Activated naive CD8-positive, alpha-beta T cell treated with anti-CD3 and anti-CD28 coated beads, Interleukin-2, amount 50 U/mL, for 24 hours (primary cell): ENCODE data around the gene ATP6V0B.

Source experiments
- ATAC-seq: fragments of 150-1000 bp; cut with Tn5 transposase; one replicate; pipeline ENCODE4 v1.10.0; 2021
- DNase-seq: peaks from one replicate; pipeline ENCODE4 v3.0.0; 2021
- H3K27ac Mint-ChIP-seq: one replicate; pipeline ENCODE4 v1.8.0; 2021; ENCODE audit warnings: mild to moderate bottlenecking, mixed read lengths
- H3K27me3 Mint-ChIP-seq: one replicate; pipeline ENCODE4 v1.8.0; 2021; ENCODE audit warnings: mixed read lengths
- H3K36me3 Mint-ChIP-seq: one replicate; pipeline ENCODE4 v1.8.0; 2021; ENCODE audit warnings: low read depth, mixed read lengths
- H3K4me1 Mint-ChIP-seq: one replicate; pipeline ENCODE4 v1.8.0; 2021; ENCODE audit warnings: mixed read lengths
- H3K4me3 Mint-ChIP-seq: one replicate; pipeline ENCODE4 v1.8.0; 2021; ENCODE audit warnings: mild to moderate bottlenecking, moderate library complexity, mixed read lengths
- H3K9me3 Mint-ChIP-seq: one replicate; pipeline ENCODE4 v1.8.0; 2021; ENCODE audit warnings: mixed read lengths

Gene ATP6V0B

GRCh38 chr1:43970502-43970901 lies 4.3 kb upstream of the ATP6V0B start:
- no peak for ATAC-seq

GRCh38 chr1:43970911-43971310 lies 3.8 kb upstream of the ATP6V0B start:
- Mint-ChIP-seq H3K36me3 (peaks cover 22% of the 10 kb centered on the region), H3K9me3 (no peaks in the 10 kb centered on the region), H3K4me1 (peaks cover 36% of the 10 kb centered on the region), H3K27me3 (no peaks in the 10 kb centered on the region), H3K27ac (no peak overlapping the region), H3K4me3 (peak overlapping the region; percentile 97)
- DNase-seq (no peak), ATAC-seq (no peak)

More at GRCh38 chr1:43970502-43970901, 4.3 kb upstream of the ATP6V0B start:
- Mint-ChIP-seq H3K9me3 (no peaks in the 10 kb centered on the region), H3K27me3 (no peaks in the 10 kb centered on the region), H3K4me3 (peak overlapping the region; percentile 97), H3K27ac (peak overlapping the region; percentile 87), H3K36me3 (peaks cover 22% of the 10 kb centered on the region), H3K4me1 (peaks cover 32% of the 10 kb centered on the region)
- DNase-seq = no peak

- H3K27me3 Mint-ChIP-seq = no peaks in the 10 kb centered on the region
- no peak for DNase-seq
Observed at GRCh38 chr1:43971336-43971980, 3.3 kb upstream of the ATP6V0B start.

GRCh38 chr1:43973981-43974442 lies 748 bp upstream of the ATP6V0B start:
- Mint-ChIP-seq H3K27ac (peak overlapping the region; percentile 81), H3K4me1 (peaks cover 63% of the 10 kb centered on the region), H3K36me3 (peaks cover 44% of the 10 kb centered on the region), H3K4me3 (peak overlapping the region; percentile 86), H3K9me3 (no peaks in the 10 kb centered on the region), H3K27me3 (no peaks in the 10 kb centered on the region)
- no peak for DNase-seq
- no peak for ATAC-seq

More at GRCh38 chr1:43971336-43971980, 3.3 kb upstream of the ATP6V0B start:
- peak overlapping the region; percentile 97 for H3K4me3 Mint-ChIP-seq
- H3K27ac Mint-ChIP-seq = no peak overlapping the region
- no peaks in the 10 kb centered on the region for H3K9me3 Mint-ChIP-seq
- H3K36me3 Mint-ChIP-seq = peaks cover 24% of the 10 kb centered on the region
- no peak for ATAC-seq
- H3K4me1 Mint-ChIP-seq = peaks cover 41% of the 10 kb centered on the region

GRCh38 chr1:43975249-43975961 lies 645 bp downstream of the ATP6V0B start:
- peaks cover 62% of the 10 kb centered on the region for H3K4me1 Mint-ChIP-seq
- peak overlapping the region; percentile 85 for H3K27ac Mint-ChIP-seq
- H3K9me3 Mint-ChIP-seq = no peaks in the 10 kb centered on the region
- DNase-seq (peak; percentile 27), ATAC-seq (no peak)
- peak overlapping the region; percentile 86 for H3K4me3 Mint-ChIP-seq
- peaks cover 43% of the 10 kb centered on the region for H3K36me3 Mint-ChIP-seq
- H3K27me3 Mint-ChIP-seq = no peaks in the 10 kb centered on the region

- peaks cover 2% of the 10 kb centered on the region for H3K27me3 Mint-ChIP-seq
- peaks cover 60% of the 10 kb centered on the region for H3K4me1 Mint-ChIP-seq
- ATAC-seq (no peak), DNase-seq (no peak)
- peak overlapping the region; percentile 85 for H3K27ac Mint-ChIP-seq
- H3K9me3 Mint-ChIP-seq = no peaks in the 10 kb centered on the region
- peaks cover 42% of the 10 kb centered on the region for H3K36me3 Mint-ChIP-seq
- peak overlapping the region; percentile 86 for H3K4me3 Mint-ChIP-seq
Observed at GRCh38 chr1:43976045-43976444, 1.3 kb downstream of the ATP6V0B start.

- Mint-ChIP-seq H3K9me3 (no peaks in the 10 kb centered on the region), H3K27me3 (peaks cover 2% of the 10 kb centered on the region), H3K4me3 (peak overlapping the region; percentile 86), H3K4me1 (peaks cover 56% of the 10 kb centered on the region), H3K36me3 (peaks cover 43% of the 10 kb centered on the region), H3K27ac (no peak overlapping the region)
- DNase-seq = no peak
- ATAC-seq = no peak
Observed at GRCh38 chr1:43976890-43977289, 2.1 kb downstream of the ATP6V0B start.

- DNase-seq = no peak
- no peaks in the 10 kb centered on the region for H3K9me3 Mint-ChIP-seq
- H3K27ac Mint-ChIP-seq = peak overlapping the region; percentile 70
- no peak for ATAC-seq
- peaks cover 42% of the 10 kb centered on the region for H3K36me3 Mint-ChIP-seq
- peak overlapping the region; percentile 86 for H3K4me3 Mint-ChIP-seq
- peaks cover 2% of the 10 kb centered on the region for H3K27me3 Mint-ChIP-seq
- H3K4me1 Mint-ChIP-seq = peaks cover 56% of the 10 kb centered on the region
Observed at GRCh38 chr1:43977376-43978263, 2.9 kb downstream of the ATP6V0B start.

- Mint-ChIP-seq H3K4me1 (peaks cover 56% of the 10 kb centered on the region), H3K4me3 (peak overlapping the region; percentile 86), H3K9me3 (no peaks in the 10 kb centered on the region), H3K36me3 (peaks cover 42% of the 10 kb centered on the region), H3K27ac (peak overlapping the region; percentile 70), H3K27me3 (peaks cover 2% of the 10 kb centered on the region)
- DNase-seq (no peak), ATAC-seq (no peak)
Observed at GRCh38 chr1:43978264-43978550, 3.4 kb downstream of the ATP6V0B start.

GRCh38 chr1:43978551-43979260 lies 3.9 kb downstream of the ATP6V0B start, which contains the start of gene B4GALT2:
Gene B4GALT2, plus strand, starts transcription at chr1:43979210. Its CDS starts 1,951 bp downstream, at chr1:43981161.
- H3K4me3 Mint-ChIP-seq = peak within 1 kb of the TSS; percentile 90
- H3K27ac Mint-ChIP-seq = peak within 1 kb of the TSS; percentile 87
- peak; percentile 6 for ATAC-seq
- H3K36me3 Mint-ChIP-seq = peaks cover 37% of the 10 kb centered on the region
- peak; percentile 58 for DNase-seq
- peaks cover 2% of the 10 kb centered on the region for H3K27me3 Mint-ChIP-seq
- no peaks in the 10 kb centered on the region for H3K9me3 Mint-ChIP-seq
- peaks cover 52% of the 10 kb centered on the region for H3K4me1 Mint-ChIP-seq

- peaks cover 38% of the 10 kb centered on the region for H3K36me3 Mint-ChIP-seq
- H3K27me3 Mint-ChIP-seq = peaks cover 2% of the 10 kb centered on the region
- no peak for DNase-seq
- H3K4me1 Mint-ChIP-seq = peaks cover 47% of the 10 kb centered on the region
- ATAC-seq = no peak
- no peak overlapping the region for H3K4me3 Mint-ChIP-seq
- H3K27ac Mint-ChIP-seq = no peak overlapping the region
- no peaks in the 10 kb centered on the region for H3K9me3 Mint-ChIP-seq
Observed at GRCh38 chr1:43979261-43979527, 4.4 kb downstream of the ATP6V0B start.

- Mint-ChIP-seq H3K27ac (peak overlapping the region; percentile 87), H3K4me3 (peak overlapping the region; percentile 90), H3K36me3 (peaks cover 40% of the 10 kb centered on the region), H3K9me3 (no peaks in the 10 kb centered on the region), H3K4me1 (peaks cover 45% of the 10 kb centered on the region), H3K27me3 (peaks cover 2% of the 10 kb centered on the region)
- ATAC-seq (peak; percentile 41), DNase-seq (peak; percentile 60)
Observed at GRCh38 chr1:43979528-43980254, 4.9 kb downstream of the ATP6V0B start.

GRCh38 chr1:43980255-43981134 lies 5.7 kb downstream of the ATP6V0B start:
- H3K36me3 Mint-ChIP-seq = peaks cover 42% of the 10 kb centered on the region
- peaks cover 42% of the 10 kb centered on the region for H3K4me1 Mint-ChIP-seq
- H3K27ac Mint-ChIP-seq = peak overlapping the region; percentile 87
- H3K4me3 Mint-ChIP-seq = peak overlapping the region; percentile 90
- peaks cover 2% of the 10 kb centered on the region for H3K27me3 Mint-ChIP-seq
- DNase-seq = no peak
- no peak for ATAC-seq
- H3K9me3 Mint-ChIP-seq = no peaks in the 10 kb centered on the region
